Measurements from ENCODE around the gene PRCD.

DNA sequence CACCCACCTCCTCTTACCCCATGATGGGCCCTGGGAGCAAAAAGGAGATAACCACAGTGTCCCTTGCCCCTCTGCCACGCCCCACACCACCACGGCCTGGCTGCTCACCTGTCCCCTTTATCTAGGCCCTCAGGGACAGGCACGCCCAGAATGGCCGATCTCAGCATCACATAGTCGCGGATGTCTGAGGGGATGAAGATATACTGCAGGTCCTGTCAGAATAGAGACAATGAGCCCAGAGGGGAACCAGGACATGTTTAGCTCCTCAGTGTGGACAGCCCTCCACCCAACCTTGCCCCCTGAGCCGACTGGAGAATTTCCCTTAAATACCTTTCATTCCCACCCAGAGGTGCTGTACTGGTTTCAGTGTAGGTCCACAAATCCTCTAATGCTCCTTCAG is 30.6 kb downstream of the PRCD start:
- TF ChIP-seq CTCF (IDR thresholded peaks at IDR 0.05) (no peak), POLR2A (IDR thresholded peaks at IDR 0.05) (no peak)

Data from esophagus squamous epithelium (tissue), 4 donors.